HG03565 (cell line): ENCODE measurements around the gene IL17C.
A peak's percentile ranks its signal among the peaks of the same experiment; 100 is the strongest.
"Not testable (repeated sequence)": the region's sequence is repeated elsewhere in the genome, so short reads cannot be mapped to it uniquely, and the experiment has no call there.

ENCODE experiments used
- ATAC-seq: cut with Tn5 transposase; IDR thresholded peaks from one replicate; pipeline ENCODE4 v1.9.1; 2021; ENCODE audit warnings: mild to moderate bottlenecking, moderate library complexity; ENCODE audit not compliant: unreplicated experiment

The IL17C gene

DNA sequence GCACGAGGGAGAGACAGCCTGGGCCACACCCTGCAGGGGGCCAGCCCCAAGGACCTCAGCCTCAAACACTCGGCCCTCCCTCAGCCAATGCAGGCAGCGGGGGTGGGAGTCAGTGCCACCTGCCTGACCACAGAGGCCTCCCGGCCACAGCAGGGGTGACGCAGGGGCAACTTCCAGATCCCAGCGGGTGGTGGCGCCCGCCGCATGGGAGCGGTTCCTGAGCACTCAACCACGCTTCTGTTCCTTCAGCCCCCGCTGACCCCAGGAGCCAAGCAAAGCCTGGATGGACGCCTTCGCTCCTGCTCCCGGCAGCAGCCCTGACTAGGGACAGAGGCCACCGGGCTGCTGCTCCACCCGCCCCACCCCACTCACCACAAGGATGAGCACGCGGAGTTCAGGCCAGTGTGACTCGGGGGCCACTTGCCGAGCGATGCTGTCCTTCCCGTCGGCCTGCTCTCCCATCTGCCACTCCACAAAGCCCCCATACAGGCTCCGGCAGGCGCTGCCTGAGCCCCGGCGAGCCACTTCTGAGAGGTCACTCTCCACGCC, 17.4 kb downstream of the IL17C start:
- no peak for ATAC-seq

DNA sequence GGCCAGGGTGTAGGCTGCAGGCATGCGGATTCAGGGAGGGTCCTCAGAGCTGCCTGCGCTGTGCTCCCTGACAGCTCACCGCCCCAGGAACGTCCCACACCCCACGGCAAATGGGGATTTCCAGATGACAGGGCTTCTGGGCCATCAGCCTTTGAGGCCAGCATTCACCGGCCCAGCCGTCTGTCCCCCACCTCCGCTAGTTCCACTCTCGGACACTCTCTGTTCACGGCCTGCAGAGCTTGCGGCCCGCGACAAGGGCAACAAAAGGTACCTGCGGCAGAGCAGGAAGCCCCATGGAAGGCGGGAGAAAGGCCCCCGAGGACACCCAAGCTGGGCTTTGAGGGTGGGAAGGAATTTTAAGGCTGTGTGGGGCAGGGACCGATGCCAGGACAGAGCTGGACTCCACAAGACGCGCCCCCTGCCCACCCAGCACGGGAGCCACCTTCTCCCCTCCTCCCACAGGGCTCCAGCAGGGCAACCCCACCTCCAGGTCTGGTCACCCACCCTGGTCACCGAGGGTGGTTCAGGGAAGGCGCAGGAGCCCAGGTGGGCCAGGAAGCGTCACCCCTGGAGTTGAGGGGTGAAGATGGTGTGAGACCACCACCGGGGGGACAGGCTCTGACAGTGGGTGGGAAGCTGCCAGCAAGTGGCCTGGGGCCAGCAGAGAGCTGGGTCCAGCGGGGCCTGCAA, 18.1 kb downstream of the IL17C start:
- no peak for ATAC-seq

DNA sequence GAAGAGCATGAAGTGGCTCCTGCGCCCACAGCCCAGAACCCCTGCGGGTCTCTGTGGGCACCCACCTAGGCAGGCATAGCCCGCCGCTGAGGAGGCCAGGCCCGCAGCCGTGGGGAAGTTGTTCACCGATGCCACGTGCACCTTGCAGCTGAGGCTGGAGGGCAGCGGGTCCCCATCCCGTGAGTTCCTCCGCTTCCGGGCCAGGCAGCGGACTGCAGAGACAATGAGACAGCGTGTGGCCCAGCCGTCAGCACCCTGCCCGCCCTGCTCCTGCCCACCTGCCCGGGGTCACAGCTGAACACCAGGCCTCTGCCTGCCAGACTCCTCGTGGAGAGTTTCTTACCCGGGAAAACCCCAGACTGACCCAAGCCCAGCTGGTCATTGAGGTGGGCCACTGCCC, 19.0 kb downstream of the IL17C start:
- ATAC-seq, result no peak

DNA sequence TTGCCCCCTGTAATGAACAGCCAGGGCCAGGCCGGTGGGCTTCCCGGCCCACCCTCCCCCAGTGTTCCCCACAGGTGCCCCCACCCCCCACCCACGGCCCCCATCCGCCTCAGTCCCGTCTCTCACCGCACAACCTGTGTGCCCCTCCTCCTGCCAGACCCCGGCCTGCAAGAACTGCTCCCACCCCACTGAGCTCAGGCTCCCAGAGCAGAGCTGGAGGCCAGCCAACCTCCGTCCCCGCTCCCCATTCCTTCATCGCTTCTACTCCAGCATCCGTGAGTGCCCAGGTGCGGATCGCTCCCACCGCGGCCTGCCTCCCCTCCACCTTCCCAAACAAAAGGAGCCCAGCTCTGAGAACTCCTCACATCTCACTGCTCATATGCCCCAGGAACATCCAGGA, 20.3 kb downstream of the IL17C start:
- no peak for ATAC-seq

DNA sequence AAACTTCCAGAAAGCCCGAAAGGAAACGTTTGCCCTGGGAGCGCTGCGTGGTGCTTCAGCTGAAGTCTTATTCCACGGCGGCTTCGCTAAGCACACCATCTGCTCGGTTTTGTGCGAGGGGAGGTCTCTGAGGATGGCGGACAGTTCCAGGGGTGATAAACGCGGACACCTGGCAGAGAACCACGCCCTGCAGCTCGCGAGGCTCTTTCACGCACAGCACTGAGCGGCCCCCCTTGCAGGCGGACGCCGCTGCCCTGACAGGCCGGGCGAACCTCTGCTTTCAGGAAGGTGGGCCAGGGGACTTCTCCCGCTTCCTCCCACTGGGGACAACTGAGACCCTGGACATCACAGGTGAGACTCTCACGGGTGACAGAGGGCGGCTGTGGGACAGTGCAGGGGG, 20.8 kb downstream of the IL17C start:
- no peak for ATAC-seq

GRCh38 chr16:88661468-88661867, 23.1 kb downstream of the IL17C start:
- no peak for ATAC-seq

GRCh38 chr16:88662222-88662842, 24.0 kb downstream of the IL17C start:
- ATAC-seq, result no peak

GRCh38 chr16:88662843-88663606, 24.7 kb downstream of the IL17C start, which contains the start of gene MVD:
Gene MVD (minus strand): TSS chr16:88663091. CDS start chr16:88663080, 11 bp downstream.
- ATAC-seq, result peak; percentile 91

DNA sequence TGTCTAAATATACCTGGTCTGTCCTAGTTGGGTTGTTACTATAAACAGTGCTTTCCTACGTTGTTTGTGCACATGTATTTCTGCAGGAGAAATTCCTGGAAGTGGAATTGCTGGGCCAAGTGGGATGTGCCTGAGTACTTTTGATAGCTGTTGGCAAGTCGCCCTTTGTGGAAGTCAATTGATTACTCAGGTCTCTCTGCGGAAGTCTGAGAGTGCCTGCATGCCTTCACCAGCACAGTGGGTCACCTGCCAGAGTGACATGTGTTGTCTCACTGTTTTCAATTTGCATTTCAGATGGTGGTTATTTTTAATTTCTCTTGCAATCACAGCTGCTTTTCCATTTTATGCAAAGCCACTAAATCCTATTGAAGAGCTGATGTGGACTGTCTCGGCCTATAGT, 26.8 kb downstream of the IL17C start:
- no peak for ATAC-seq

DNA sequence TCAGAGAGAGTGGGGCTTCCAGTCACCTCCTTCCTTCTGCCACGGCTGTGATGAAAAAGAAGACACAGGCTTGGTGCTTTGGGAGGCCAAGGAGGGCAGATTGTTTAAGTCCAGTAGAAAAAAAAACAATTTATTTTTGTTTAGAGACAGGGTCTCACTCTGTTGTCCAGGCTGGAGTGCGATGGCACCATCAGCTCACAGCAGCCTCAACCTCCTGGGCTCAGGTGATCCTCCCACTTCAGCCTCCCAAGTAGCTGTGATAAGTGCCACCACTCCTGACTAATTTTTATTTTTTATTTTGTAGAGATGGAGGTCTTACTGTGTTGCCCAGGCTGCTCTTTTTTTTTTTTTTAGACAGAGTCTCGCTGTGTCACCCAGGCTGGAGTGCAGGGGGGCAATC, 27.2 kb downstream of the IL17C start:
- ATAC-seq, result no peak

DNA sequence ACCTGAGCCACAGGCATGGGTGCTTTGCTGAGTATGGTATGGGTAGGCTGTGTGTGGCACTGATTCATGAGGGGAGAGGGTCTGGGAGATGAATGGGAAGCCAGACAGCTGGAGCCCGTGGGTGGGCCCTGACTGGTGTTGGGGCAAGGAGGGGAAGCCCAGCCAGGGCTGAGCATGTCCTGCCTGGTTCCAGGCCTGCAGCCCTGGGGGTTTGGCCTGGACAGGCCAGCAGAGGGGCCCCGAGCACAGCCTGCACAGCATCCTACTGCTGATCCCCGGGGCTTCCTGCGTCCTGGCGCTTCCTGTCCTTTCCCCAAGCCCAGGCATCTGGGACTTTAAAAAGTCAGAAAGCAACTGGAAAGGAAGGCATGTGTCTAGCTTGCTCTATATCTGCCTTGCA, 29.1 kb downstream of the IL17C start:
- no peak for ATAC-seq

DNA sequence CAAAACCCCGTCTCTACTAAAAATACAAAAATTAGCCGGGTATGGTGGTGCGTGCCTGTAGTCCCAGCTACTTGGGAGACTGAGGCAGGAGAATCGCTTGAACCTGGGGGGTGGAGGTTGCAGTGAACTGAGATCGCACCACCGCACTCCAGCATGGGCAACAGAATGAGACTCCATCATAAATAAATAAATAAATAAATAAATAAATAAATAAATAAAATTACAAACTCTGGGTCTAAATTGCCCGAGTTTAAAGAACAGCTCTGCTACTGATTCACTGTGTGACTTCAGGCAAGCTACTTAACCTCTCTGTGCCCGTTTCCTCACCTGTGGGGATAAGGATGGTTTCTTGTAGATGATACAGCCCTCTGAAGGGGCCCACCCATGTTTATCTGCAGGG, 31.1 kb downstream of the IL17C start:
- not testable (repeated sequence) for ATAC-seq

DNA sequence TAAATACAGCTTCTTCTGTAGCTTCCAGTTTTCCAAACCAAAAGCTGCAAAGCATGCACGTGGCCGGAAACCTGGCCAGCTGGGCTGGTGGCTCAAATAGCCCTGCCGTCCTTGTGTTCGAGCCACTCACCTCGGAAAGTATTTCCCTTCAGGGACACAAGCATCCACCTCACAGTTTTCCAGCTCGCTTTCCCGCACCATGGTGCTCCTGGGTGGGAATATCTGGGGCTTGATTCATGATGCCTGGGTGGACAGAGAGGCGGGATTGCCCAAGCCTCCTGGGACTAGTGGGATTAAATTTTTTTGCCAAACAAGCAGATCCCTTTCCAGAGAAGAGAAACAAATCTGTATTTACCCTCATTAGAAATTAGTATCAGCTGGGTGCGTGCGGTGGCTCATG, 31.6 kb downstream of the IL17C start:
- ATAC-seq, result no peak

DNA sequence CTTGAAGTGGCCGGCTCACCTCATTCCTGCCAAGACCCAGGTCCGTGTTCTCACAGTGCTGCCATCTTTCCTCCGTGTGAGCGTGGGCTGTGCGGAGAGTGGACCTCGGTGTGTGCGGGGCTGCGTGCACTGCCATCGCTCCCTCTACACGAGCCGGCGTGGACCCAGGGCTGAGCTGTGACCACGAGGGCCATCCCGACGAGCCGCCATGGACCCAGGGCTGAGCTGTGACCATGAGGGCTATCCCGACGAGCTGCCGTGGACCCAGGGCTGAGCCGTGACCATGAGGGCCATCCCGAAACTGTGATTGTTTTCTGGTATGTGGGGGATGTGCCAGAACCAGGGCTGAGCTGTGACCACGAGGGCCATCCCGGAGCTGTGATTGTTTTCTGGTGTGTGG, 33.4 kb downstream of the IL17C start:
- no peak for ATAC-seq

GRCh38 chr16:88672776-88673175, 34.4 kb downstream of the IL17C start:
- no peak for ATAC-seq

DNA sequence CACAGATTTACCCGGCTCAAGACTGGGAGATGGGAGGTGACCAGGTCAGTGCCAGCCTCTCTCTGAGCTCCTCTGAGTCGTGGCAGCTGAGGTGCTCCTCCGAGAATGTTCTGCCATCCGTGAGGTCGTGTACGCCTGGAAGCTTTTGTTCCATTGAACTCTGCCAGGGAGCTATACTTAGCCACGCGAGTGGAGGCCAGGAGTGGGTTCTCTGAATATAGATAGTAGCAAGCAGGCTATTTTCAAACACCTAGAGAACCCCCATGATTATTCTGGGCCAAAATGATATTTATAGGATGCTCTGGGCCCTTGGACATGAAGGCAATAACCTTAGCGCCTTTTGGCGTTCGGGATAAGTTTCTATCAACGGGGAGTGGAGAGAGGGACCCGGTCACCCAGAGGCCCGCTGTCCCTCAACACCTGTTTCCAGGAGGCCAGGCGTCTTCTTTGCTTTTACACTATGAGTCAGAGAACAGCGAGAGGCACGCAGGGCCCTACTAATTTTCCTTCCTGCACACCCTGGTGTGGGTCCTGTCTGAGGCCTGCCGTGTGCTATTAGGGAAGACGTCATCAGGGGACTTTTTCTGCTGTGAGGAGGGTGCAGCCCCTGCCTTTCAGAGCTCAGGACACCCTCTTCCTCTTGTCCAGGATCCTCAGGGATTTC, 35.5 kb downstream of the IL17C start:
- ATAC-seq, result no peak

DNA sequence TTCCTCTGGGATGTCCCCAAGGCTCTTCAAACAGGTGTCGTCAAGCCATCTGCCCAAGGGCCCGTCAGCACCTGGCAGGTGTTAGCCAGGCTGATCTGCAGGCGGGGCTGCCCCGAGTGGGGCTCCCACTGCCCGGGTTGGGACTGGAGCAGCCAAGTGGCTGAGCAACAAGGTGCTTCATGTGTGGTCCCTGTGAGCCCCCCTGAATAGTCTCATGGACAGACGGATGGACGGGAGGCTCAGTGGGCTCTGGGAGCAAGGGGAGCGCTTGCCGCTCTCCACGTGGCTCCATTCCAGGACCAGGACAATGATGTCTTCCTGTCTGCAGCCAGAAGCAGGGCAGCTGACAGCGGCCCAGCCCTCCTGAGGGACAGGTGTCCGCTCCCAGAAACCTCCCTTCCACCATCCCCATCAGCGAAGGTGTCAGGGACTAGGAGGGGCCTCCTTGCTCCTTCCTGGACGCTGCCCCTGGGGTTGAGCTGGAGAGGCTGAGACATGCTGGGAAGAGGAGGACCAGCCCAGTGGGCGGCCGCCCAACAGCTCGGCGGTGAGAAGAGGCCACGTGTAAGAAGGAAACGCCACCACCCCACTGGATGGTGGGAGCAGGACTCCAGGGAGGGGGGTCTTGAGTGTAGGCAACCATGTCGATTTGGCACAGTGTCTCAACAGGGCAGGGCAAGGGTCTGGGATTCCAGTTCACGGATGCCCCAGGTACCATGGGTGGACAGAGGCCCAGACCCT, 38.3 kb downstream of the IL17C start:
- ATAC-seq, result no peak

- no peak for ATAC-seq
These were observed 39.3 kb downstream of the IL17C start for GRCh38 chr16:88677721-88678120.

DNA sequence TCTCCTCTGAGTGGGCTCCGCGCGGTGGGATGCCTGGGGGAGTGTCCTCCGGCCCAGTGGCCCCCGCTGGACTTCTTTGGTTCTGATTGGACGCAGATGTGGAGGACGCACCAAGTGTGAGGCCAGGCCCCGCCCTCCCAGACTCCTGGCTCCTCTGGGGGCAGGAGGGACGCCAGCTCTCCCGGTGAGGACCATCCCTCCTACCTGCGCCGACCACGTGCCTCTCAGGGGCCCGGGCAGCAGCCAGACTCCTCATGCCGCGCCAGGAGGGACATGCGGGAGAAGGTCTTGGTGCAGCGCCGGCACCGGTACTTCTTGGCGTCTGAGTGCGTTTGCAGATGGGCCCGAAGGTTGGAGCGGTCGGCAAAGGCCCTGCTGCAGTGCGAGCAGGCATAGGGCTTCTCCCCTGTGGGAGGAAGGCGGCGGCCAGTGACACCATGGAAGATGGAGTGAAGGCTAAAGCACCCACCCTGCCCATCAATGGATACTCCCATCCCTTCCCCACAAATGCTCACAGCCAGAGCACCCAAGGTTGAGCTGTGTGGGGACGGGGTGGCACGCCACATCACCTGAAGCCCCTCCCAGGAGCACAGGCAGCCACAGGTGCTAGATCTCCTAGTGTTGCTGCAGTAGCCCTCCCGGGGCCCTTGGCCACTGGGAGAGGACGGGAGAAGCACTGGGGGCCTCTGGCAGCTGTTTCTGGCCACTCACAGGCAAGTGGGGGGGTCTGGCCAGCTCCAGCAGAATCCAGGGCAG, 40.0 kb downstream of the IL17C start:
- no peak for ATAC-seq

- ATAC-seq, result no peak
These were observed 42.2 kb downstream of the IL17C start for GRCh38 chr16:88680554-88681083.
